ENCODE results near the gene ZNF91. TPM values are rescaled to one million over a fixed set of nuclear protein-coding genes. Genes with fewer than 3 reads are reported as not detected.

The ZNF91 gene
- total RNA-seq, 1 experiment from 2014 or later = 19.0 TPM

DNA sequence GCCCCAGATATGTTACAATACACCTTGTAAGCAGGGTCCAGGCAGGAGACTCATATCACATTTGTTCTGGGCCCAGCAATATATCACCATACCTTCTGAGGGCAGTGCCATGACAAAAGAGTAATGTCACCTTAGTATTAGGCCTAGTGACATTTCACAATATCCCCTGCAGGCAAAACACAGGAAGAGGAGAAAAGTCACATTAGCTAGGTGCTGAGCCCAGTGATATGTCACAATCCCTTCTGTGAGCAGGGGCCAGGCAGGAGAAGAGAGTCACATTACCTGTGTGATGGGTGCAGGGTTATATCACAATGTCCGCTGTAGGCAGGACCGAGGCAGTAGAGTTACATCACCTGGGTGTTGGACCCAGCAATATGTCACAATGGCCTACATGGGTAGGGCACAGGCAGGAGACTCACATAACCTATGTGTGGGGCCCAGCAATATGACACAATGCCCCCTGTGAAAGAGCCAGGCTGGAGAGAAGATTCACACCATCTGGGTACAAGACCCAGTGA, 12.4 kb upstream of the ZNF91 start:
- no peak overlapping the region for H3K27ac Mint-ChIP-seq (ENCODE audit: unreplicated experiment)
- TF ChIP-seq, protein P1, sequence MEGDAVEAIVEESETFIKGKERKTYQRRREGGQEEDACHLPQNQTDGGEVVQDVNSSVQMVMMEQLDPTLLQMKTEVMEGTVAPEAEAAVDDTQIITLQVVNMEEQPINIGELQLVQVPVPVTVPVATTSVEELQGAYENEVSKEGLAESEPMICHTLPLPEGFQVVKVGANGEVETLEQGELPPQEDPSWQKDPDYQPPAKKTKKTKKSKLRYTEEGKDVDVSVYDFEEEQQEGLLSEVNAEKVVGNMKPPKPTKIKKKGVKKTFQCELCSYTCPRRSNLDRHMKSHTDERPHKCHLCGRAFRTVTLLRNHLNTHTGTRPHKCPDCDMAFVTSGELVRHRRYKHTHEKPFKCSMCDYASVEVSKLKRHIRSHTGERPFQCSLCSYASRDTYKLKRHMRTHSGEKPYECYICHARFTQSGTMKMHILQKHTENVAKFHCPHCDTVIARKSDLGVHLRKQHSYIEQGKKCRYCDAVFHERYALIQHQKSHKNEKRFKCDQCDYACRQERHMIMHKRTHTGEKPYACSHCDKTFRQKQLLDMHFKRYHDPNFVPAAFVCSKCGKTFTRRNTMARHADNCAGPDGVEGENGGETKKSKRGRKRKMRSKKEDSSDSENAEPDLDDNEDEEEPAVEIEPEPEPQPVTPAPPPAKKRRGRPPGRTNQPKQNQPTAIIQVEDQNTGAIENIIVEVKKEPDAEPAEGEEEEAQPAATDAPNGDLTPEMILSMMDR (IDR thresholded peaks at IDR 0.05; ENCODE audit: unreplicated experiment) = no peak
- no peaks in the 10 kb centered on the region for H3K9me3 Mint-ChIP-seq (ENCODE audit: low read depth, unreplicated experiment)
- intact Hi-C loops (cut with micrococcal nuclease; ENCODE audit: unreplicated experiment) = no loop called here
- no peak overlapping the region for H3K4me3 Mint-ChIP-seq (ENCODE audit: low read depth, unreplicated experiment)
- H3K27me3 Mint-ChIP-seq (ENCODE audit: unreplicated experiment) = no peaks in the 10 kb centered on the region
- DNase-seq = no peak
- no peaks in the 10 kb centered on the region for H3K36me3 Mint-ChIP-seq (ENCODE audit: insufficient read depth, unreplicated experiment)
- CTCF ChIA-PET = no interaction called here
- no TSS peak for BruUV-seq (replicated peaks)
- no peaks in the 10 kb centered on the region for H3K4me1 Mint-ChIP-seq (ENCODE audit: low read depth, unreplicated experiment)

DNA sequence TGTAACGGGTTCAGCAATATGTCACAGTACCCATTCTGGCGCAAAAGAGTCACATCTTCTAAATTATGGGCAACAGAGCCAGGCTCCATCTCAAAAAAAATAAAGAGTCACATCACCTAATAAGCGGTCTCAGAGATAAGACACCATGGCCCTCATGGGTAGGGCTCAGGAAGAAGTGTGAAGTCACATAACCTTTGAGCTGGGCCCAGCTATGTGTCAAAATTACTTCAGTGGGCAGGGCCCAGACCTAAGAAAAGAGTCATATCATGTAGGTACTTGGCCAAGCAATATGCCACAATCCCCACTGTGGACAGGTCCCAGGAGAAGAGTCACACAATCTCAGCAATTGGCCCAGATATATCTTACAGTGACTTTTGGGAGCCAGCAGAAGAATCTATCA, 11.4 kb upstream of the ZNF91 start:
- intact Hi-C loops (cut with micrococcal nuclease; ENCODE audit: unreplicated experiment) = no loop called here
- TF ChIP-seq, protein P1 (IDR thresholded peaks at IDR 0.05; ENCODE audit: unreplicated experiment) = no peak
- Mint-ChIP-seq H3K27ac (ENCODE audit: unreplicated experiment) (no peak overlapping the region), H3K36me3 (ENCODE audit: insufficient read depth, unreplicated experiment) (no peaks in the 10 kb centered on the region), H3K4me3 (ENCODE audit: low read depth, unreplicated experiment) (no peak overlapping the region), H3K4me1 (ENCODE audit: low read depth, unreplicated experiment) (no peaks in the 10 kb centered on the region), H3K27me3 (ENCODE audit: unreplicated experiment) (no peaks in the 10 kb centered on the region), H3K9me3 (ENCODE audit: low read depth, unreplicated experiment) (no peaks in the 10 kb centered on the region)
- CTCF ChIA-PET = no interaction called here
- no peak for DNase-seq
- no TSS peak for BruUV-seq (replicated peaks)

GRCh38 chr19:23406091-23406490, 10.8 kb upstream of the ZNF91 start:
- Mint-ChIP-seq H3K4me1 (ENCODE audit: low read depth, unreplicated experiment) (no peaks in the 10 kb centered on the region), H3K27me3 (ENCODE audit: unreplicated experiment) (no peaks in the 10 kb centered on the region), H3K4me3 (ENCODE audit: low read depth, unreplicated experiment) (no peak overlapping the region), H3K9me3 (ENCODE audit: low read depth, unreplicated experiment) (no peaks in the 10 kb centered on the region), H3K36me3 (ENCODE audit: insufficient read depth, unreplicated experiment) (no peaks in the 10 kb centered on the region), H3K27ac (ENCODE audit: unreplicated experiment) (no peak overlapping the region)
- intact Hi-C loops (cut with micrococcal nuclease; ENCODE audit: unreplicated experiment) = no loop called here
- DNase-seq = no peak
- TF ChIP-seq, protein P1 (IDR thresholded peaks at IDR 0.05; ENCODE audit: unreplicated experiment) = no peak
- CTCF ChIA-PET = no interaction called here
- no TSS peak for BruUV-seq (replicated peaks)

DNA sequence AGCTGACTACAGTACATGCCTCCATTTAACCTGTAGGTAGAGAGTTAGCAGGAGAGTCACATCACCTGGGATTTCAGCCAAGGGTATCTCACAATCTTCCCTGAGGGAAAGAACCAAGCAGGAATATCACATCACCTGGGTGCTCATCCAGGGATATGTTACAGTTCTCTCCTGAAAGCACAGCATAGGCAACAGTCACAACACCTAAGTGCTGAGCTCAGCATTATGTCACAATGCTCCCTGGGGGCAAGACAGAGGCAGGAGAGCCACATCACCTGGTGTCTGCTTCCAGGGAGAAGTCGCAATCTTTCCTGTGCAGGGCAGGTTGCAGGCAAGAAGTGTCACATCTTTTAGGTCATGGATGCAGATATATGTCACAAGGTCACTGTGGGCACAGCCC, 9.4 kb upstream of the ZNF91 start:
- H3K27ac Mint-ChIP-seq (ENCODE audit: unreplicated experiment) = no peak overlapping the region
- no peaks in the 10 kb centered on the region for H3K9me3 Mint-ChIP-seq (ENCODE audit: low read depth, unreplicated experiment)
- no peaks in the 10 kb centered on the region for H3K27me3 Mint-ChIP-seq (ENCODE audit: unreplicated experiment)
- CTCF ChIA-PET = no interaction called here
- H3K36me3 Mint-ChIP-seq (ENCODE audit: insufficient read depth, unreplicated experiment) = no peaks in the 10 kb centered on the region
- DNase-seq = no peak
- intact Hi-C loops (cut with micrococcal nuclease; ENCODE audit: unreplicated experiment) = no loop called here
- TF ChIP-seq, protein P1 (IDR thresholded peaks at IDR 0.05; ENCODE audit: unreplicated experiment) = no peak
- no peaks in the 10 kb centered on the region for H3K4me1 Mint-ChIP-seq (ENCODE audit: low read depth, unreplicated experiment)
- no peak overlapping the region for H3K4me3 Mint-ChIP-seq (ENCODE audit: low read depth, unreplicated experiment)
- no TSS peak for BruUV-seq (replicated peaks)
